HG03439 (cell line): ENCODE measurements around the gene MAD1L1.
"Not testable (repeated sequence)": the region's sequence is repeated elsewhere in the genome, so short reads cannot be mapped to it uniquely, and the experiment has no call there.

Experiments used
- ATAC-seq: cut with Tn5 transposase; IDR thresholded peaks from one replicate; pipeline ENCODE4 v1.9.1; 2021; ENCODE audit warnings: mild to moderate bottlenecking, moderate library complexity; ENCODE audit not compliant: unreplicated experiment

The MAD1L1 gene

GRCh38 chr7:2048006-2048405 is 184.7 kb downstream of the MAD1L1 start:
- no peak for ATAC-seq

GRCh38 chr7:2046581-2047565 is 185.9 kb downstream of the MAD1L1 start:
- ATAC-seq = no peak

GRCh38 chr7:2045559-2046405 is 187.0 kb downstream of the MAD1L1 start:
- no peak for ATAC-seq

GRCh38 chr7:2044883-2045471 is 187.8 kb downstream of the MAD1L1 start:
- no peak for ATAC-seq

DNA sequence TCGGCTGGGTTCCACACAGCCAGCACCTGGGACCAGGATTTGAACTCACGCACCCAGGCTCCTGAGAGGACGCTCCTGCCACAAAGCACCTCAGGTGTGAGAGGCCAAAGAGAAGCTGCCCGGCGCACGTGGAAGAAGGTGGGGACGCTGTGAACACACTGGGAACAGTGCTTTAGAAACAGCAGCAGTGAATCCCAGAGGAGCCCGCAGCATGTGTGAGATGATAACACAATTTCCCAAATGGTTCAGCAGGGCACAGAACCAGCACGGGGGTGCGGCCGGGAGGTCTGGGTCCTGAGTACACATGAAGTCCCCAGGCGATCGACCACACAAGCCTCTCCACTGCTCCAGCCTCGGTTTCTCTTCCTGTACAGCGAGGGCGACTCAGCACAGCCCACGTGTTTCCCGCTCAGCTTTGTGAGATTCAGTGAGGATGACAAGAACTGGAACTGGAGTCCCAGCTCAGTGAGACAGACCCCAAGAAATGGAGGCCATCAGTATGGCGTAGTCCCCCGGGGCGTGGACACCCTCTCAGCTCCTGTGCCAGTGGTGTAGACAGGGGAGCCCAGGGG is 188.3 kb downstream of the MAD1L1 start:
- ATAC-seq = no peak

DNA sequence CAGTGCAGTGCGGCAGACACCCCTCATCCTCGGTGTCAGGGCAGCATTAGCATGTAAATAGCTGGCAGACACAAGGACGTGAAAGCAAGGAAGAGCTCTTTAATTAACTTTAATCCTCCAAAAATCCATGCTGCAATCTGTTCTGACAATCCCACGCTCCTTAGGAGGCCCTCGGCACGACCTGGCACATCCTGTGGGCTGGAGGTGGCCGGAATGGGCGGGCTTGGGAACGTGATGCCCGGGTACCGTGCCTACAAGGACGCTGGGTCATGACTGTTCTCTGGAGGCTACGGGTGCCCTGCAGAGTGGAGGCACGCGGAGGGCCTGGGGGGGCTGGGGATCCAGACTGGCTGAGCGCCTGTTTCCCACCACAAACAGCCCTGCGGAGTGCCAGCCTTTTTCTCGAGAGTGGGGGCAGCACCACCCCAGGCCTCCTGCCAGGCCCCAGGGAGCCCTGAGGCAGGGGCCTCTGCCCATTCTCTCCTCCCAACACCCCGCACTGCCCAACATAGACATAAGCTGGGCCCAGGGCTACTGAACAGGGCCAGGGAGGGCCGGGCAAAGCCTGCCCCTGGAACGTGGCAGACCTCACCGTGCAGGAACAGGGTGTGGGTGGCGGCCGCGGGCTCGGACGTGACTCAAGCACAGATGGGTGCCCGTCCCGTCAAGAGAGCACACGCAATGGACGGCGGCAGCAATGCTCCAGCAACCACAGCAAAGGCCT is 189.3 kb downstream of the MAD1L1 start:
- no peak for ATAC-seq

GRCh38 chr7:2042650-2043049 is 190.1 kb downstream of the MAD1L1 start:
- no peak for ATAC-seq

- no peak for ATAC-seq
These were observed 191.0 kb downstream of the MAD1L1 start for GRCh38 chr7:2041496-2042367.

- no peak for ATAC-seq
These were observed 191.9 kb downstream of the MAD1L1 start for GRCh38 chr7:2040893-2041270.

DNA sequence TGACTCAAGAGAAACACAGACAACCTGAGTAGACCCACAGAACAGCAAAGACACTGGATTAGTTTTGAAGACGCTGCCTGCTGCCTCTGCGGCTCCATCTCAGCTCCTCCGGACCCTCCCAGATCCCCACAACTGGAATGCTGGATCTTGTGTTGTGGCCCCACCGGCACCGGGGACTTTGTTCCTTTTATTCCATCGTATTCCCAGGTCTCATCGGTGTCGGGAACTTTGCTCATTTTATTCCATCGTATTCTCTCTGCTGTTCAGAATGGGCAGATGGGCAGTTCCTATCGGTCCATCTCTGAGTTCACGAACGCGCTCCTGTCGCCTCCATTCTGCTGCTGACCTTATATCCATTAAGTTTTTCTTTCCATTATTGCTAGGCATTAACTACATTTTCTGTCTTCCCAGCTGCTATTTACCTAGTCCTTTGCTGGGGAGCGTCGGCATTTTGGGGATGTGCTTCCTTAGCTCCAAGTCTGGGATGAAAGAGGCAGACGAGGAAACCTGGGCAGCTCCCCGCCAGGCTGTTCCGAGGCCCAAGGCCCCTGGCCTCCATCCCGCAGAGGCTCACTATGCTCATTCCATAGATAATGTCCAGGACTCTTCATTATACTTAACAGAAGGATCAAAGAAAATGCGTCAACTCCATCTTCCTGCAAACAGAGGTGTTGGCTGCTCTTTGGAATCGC is 192.4 kb downstream of the MAD1L1 start:
- no peak for ATAC-seq

DNA sequence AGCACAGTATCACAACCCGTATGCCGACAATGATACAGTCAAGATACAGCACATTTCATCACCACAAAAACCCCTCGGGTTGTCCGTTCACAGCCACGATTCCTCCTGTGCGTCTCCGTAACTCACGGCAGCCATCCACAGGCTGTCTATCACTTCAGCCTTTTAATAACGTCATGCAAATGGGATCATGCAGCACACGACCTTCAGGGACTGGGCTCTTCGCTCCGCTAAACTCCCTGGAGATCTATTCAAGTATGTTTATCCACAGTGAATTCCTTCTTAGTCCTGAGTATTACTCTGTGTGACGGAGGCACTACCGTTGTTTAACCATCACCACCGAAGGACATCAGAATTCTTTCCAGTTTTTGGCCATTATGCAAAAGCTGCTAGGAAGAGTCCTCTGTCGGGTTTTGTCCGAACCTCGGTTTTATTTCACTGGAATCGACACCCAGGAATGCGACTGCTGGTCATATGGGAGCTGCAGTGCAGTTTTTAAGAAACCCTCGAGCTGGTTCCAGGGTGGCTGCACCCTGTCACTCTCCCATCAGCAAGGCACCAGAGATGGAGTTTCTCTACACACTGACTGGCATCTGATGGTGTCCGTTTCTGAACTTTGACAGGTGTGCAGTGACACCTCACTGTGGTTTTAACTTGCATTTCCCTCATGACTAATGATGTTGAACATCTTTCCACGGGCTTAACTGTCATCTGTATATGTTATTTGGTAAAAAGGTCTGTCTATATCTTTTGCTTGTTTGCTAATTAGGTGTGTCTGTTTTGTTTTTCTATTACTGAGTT is 193.6 kb downstream of the MAD1L1 start:
- no peak for ATAC-seq

DNA sequence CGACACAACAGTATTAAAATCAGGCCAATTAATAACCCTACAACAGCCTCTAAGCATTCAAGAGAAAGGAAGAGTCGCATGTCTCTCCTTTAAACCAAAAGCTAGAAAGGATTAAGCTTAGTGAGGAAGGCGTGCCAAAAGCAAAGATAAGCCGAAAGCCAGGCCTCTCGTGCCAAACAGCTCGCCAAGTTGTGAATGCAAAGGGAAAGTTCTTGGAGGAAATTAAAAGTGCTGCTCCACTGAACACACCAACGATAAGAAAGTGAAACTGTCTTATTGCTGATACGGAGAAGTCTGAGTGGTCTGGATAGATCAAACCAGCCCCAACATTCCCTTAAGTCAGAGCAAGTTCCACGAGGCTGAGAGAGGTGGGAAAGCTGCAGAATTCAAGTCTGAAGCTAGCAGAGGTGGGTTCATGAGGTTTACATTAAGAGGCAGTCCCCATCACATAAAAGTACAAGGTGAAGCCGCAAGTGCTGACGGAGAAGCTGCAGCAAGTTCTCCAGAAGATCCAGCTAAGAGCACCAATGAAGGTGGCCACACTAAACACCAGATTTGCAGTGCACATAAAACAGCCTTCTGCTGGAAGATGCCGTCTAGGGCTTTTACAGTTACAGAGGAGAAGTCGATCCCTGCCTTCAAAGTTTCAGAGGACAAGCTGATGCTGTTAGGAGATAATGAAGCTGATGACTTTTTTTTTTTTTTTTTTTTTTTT is 194.8 kb downstream of the MAD1L1 start:
- no peak for ATAC-seq

DNA sequence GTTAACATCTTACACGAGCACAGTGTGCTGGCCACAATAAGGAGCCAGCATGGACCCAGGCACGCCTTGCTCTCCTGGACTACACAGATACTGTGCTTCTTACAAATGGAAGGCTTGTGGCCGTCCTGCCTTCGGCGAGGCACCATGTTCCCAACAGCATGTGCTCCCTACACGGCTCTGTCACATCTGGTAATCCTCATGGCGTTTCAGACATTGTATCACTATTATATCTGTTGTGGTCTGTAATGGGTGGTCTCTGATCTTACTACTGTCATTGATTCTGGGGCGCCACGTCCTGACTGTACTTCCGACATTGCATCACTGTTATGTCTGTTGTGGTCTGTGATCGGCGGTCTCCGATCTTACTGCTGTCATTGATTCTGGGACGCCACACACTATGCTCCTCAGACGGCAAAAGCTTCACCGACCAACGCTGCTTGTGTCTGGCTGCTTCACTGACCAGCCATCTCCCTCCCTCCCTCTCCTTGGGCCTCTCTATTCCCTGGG is 195.4 kb downstream of the MAD1L1 start:
- no peak for ATAC-seq

DNA sequence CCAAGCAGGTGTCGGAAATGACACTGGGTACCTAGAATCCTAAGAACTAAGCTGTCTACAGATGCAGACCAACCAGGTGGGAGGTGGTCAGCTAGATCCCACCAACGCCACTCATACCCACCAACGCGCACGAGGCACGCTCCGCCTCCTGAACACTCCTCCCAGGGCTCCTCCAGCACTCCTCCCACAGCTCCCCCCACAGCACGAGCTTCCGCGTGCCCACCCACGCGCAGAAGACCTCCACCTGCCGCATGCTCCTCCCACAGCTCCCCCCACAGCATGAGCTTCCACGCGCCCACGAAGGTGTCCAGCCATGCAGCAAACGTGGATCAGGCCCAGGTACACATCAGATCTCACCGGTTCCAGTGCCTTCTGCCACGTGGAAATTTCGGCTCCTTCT is 196.0 kb downstream of the MAD1L1 start:
- no peak for ATAC-seq

- ATAC-seq = not testable (repeated sequence)
These were observed 196.5 kb downstream of the MAD1L1 start for GRCh38 chr7:2036201-2036600.

DNA sequence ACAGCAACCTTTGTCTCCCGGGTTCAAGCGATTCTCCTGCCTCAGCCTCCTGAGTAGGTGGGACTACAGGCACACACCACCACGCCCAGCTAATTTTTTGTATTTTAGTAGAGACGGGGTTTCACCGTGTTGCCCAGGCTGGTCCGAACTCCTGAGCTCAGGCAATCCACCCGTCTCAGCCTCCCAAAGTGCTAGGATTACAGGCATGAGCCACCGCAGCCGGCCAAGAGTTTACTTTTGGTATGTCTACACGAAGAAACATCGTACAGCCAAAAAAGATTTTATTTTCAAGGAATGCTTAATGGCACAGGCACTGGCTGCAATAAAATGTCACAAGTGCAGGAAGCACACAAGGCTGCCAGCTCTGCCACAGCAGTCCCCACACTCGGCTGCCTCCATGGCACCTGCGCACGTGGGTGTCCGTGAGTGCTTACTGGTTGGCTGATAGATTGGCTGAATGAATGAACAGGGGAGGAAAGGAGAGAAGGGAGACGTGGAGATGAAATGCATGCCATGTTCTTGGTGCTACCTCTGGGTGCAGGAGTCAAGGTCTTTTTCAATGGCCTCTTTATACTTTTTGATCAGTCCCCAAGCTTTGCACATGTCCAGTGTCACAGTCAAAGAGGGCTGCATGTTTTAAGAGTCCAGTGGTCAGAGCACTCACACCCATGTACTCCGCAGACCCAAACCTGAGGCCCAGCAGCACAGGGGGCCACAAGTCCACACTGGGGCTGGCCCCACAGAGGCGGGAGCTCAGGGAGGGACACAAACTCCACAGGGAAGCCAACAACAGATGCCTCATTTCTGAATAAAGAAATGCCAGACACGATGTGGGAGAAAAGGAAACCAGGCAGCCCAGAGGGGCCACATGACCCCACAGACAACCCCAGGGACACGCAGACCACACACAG is 198.2 kb downstream of the MAD1L1 start:
- no peak for ATAC-seq
